Measurements from ENCODE around the gene PDLIM7.
A peak's percentile ranks its signal among the peaks of the same experiment; 100 is the strongest.

Gene PDLIM7

GRCh38 chr5:177507596-177508220 lies 10.3 kb upstream of the PDLIM7 start:
- no peak for DNase-seq (ENCODE audit: low read depth in 1 of 2, low spot score in 1 of 2)

GRCh38 chr5:177507165-177507564 lies 9.8 kb upstream of the PDLIM7 start:
- no peak for DNase-seq (ENCODE audit: low read depth in 1 of 2, low spot score in 1 of 2)

- DNase-seq (ENCODE audit: low read depth in 1 of 2, low spot score in 1 of 2) = no peak
These were observed 7.7 kb upstream of the PDLIM7 start for GRCh38 chr5:177505075-177505474.

GRCh38 chr5:177504086-177505056 lies 7.0 kb upstream of the PDLIM7 start:
- no peak for DNase-seq (ENCODE audit: low read depth in 1 of 2, low spot score in 1 of 2)

- DNase-seq (ENCODE audit: low read depth in 1 of 2, low spot score in 1 of 2) = no peak
These were observed 6.1 kb upstream of the PDLIM7 start for GRCh38 chr5:177503351-177504085.

- no peak for DNase-seq (ENCODE audit: low read depth in 1 of 2, low spot score in 1 of 2)
These were observed 5.5 kb upstream of the PDLIM7 start for GRCh38 chr5:177502886-177503285.

GRCh38 chr5:177501874-177502678 lies 4.7 kb upstream of the PDLIM7 start:
- DNase-seq (ENCODE audit: low read depth in 1 of 2, low spot score in 1 of 2) = no peak

- peak; percentile 69 to 79 for DNase-seq (ENCODE audit: low read depth in 1 of 2, low spot score in 1 of 2)
These were observed 3.5 kb upstream of the PDLIM7 start for GRCh38 chr5:177500685-177501522.

GRCh38 chr5:177499842-177500241 lies 2.4 kb upstream of the PDLIM7 start:
- DNase-seq (ENCODE audit: low read depth in 1 of 2, low spot score in 1 of 2) = no peak

- DNase-seq (ENCODE audit: low read depth in 1 of 2, low spot score in 1 of 2) = no peak
These were observed 796 bp upstream of the PDLIM7 start for GRCh38 chr5:177498013-177498787.

- no peak for DNase-seq (ENCODE audit: low read depth in 1 of 2, low spot score in 1 of 2)
These were observed 595 bp downstream of the PDLIM7 start for GRCh38 chr5:177496727-177497291.

- no peak for DNase-seq (ENCODE audit: low read depth in 1 of 2, low spot score in 1 of 2)
These were observed 1.2 kb downstream of the PDLIM7 start for GRCh38 chr5:177496070-177496726.

GRCh38 chr5:177495243-177496060 lies 2.0 kb downstream of the PDLIM7 start:
- no peak for DNase-seq (ENCODE audit: low read depth in 1 of 2, low spot score in 1 of 2)

GRCh38 chr5:177494346-177495195 lies 2.8 kb downstream of the PDLIM7 start:
- no peak for DNase-seq (ENCODE audit: low read depth in 1 of 2, low spot score in 1 of 2)

GRCh38 chr5:177493795-177494345 lies 3.5 kb downstream of the PDLIM7 start:
- DNase-seq (ENCODE audit: low read depth in 1 of 2, low spot score in 1 of 2) = no peak

GRCh38 chr5:177492841-177493240 lies 4.6 kb downstream of the PDLIM7 start:
- DNase-seq (ENCODE audit: low read depth in 1 of 2, low spot score in 1 of 2) = no peak
